WTC11 (cell line): ENCODE data around the gene CBLIF. TPM values are rescaled to one million over a fixed set of nuclear protein-coding genes. Genes with fewer than 3 reads are reported as not detected.

Experiments used
- ATAC-seq: fragments of 200-7000 bp; cut with Tn5 transposase; 2 replicates; pipeline ENCODE4 v1.10.0; 2021; ENCODE audit warnings: mild to moderate bottlenecking, moderate library complexity
- CTCF ChIA-PET: fragments of 300-600 bp; sonication (Branson Sonifier 250); formaldehyde crosslinking; loops from one replicate; lab custom pipeline; 2021; ENCODE audit warnings: antibody characterized with exemption; lab: Charles Lee
- POLR2A ChIA-PET: fragments of 350-600 bp; sonication (Branson Sonifier 250); formaldehyde crosslinking; loops from one replicate; lab custom pipeline; 2021; ENCODE audit warnings: antibody characterized with exemption; lab: Charles Lee
- DNase-seq: peaks from one replicate; pipeline ENCODE4 v3.0.0; 2021; ENCODE audit warnings: low spot score
- H3K27ac Mint-ChIP-seq: 2 replicates; pipeline ENCODE4 v1.8.0; 2021; ENCODE audit warnings: mixed read lengths
- H3K27me3 Mint-ChIP-seq: 2 replicates; pipeline ENCODE4 v1.8.0; 2021; ENCODE audit warnings: low read depth, mild to moderate bottlenecking, moderate library complexity, mixed read lengths
- H3K36me3 Mint-ChIP-seq: 2 replicates; pipeline ENCODE4 v1.8.0; 2021; ENCODE audit warnings: mixed read lengths
- H3K4me1 Mint-ChIP-seq: 2 replicates; pipeline ENCODE4 v1.8.0; 2022; ENCODE audit warnings: mixed read lengths
- H3K4me3 Mint-ChIP-seq: 2 replicates; pipeline ENCODE4 v1.8.0; 2021; ENCODE audit warnings: mild to moderate bottlenecking, moderate library complexity, mixed read lengths
- H3K9me3 Mint-ChIP-seq: 2 replicates; pipeline ENCODE4 v1.8.0; 2021; ENCODE audit warnings: mixed read lengths
- ELF4 ChIP-seq: sonication (generic); formaldehyde crosslinking; IDR thresholded peaks from 2 replicates; pipeline ENCODE4 v1.8.1; 2022; ENCODE audit warnings: low read depth, mild to moderate bottlenecking, moderate library complexity, missing genetic modification reagents
- EMX1 ChIP-seq: fragments of 250-450 bp; sonication (Bioruptor Pico); IDR thresholded peaks from 2 replicates; pipeline ENCODE4 v1.8.0; 2021; ENCODE audit warnings: mild to moderate bottlenecking
- ETV6 ChIP-seq: sonication (generic); formaldehyde crosslinking; IDR thresholded peaks from 2 replicates; pipeline ENCODE4 v1.8.1; 2022; ENCODE audit warnings: mild to moderate bottlenecking, missing genetic modification reagents
- FOXP1 ChIP-seq: sonication (generic); formaldehyde crosslinking; IDR thresholded peaks from 2 replicates; pipeline ENCODE4 v1.8.0; 2022; ENCODE audit warnings: missing genetic modification reagents, mild to moderate bottlenecking, moderate library complexity, borderline replicate concordance
- HMGA2 ChIP-seq: fragments of 250-450 bp; sonication (Bioruptor Pico); IDR thresholded peaks from 2 replicates; pipeline ENCODE4 v1.4.0; 2021; ENCODE audit warnings: mild to moderate bottlenecking, moderate library complexity
- KAT7 ChIP-seq: sonication (generic); formaldehyde crosslinking; IDR thresholded peaks from 2 replicates; pipeline ENCODE4 v1.8.1; 2023; ENCODE audit warnings: missing genetic modification reagents, mild to moderate bottlenecking, borderline replicate concordance
- MXD4 ChIP-seq: fragments of 250-450 bp; sonication (Bioruptor Pico); IDR thresholded peaks from 2 replicates; pipeline ENCODE4 v1.8.0; 2021; ENCODE audit warnings: mild to moderate bottlenecking, moderate library complexity, borderline replicate concordance
- NFE2L1 ChIP-seq: sonication (generic); formaldehyde crosslinking; IDR thresholded peaks from 2 replicates; pipeline ENCODE4 v1.8.1; 2023; ENCODE audit warnings: missing genetic modification reagents
- NR3C1 ChIP-seq: sonication (generic); formaldehyde crosslinking; conservative IDR thresholded peaks from 2 replicates; pipeline ENCODE4 v1.8.1; 2023; ENCODE audit warnings: low read depth, mild to moderate bottlenecking, missing genetic modification reagents
- OVOL2 ChIP-seq: fragments of 250-450 bp; sonication (Bioruptor Pico); IDR thresholded peaks from 2 replicates; pipeline ENCODE4 v1.9.0; 2021; ENCODE audit warnings: mild to moderate bottlenecking, borderline replicate concordance
- RORB ChIP-seq: fragments of 250-450 bp; sonication (Bioruptor Pico); IDR thresholded peaks from 2 replicates; pipeline ENCODE4 v1.9.0; 2021; ENCODE audit warnings: mild to moderate bottlenecking
- SOX15 ChIP-seq: fragments of 250-450 bp; sonication (Bioruptor Pico); IDR thresholded peaks from 2 replicates; pipeline ENCODE4 v1.9.0; 2021; ENCODE audit warnings: mild to moderate bottlenecking
- TEAD1 ChIP-seq: sonication (generic); formaldehyde crosslinking; IDR thresholded peaks from 2 replicates; pipeline ENCODE4 v1.8.0; 2022; ENCODE audit warnings: mild to moderate bottlenecking, missing genetic modification reagents
- ZNF263 ChIP-seq: sonication (generic); formaldehyde crosslinking; IDR thresholded peaks from 2 replicates; pipeline ENCODE4 v1.8.1; 2022; ENCODE audit warnings: low read depth, mild to moderate bottlenecking, moderate library complexity, missing genetic modification reagents
- ZNF671 ChIP-seq: fragments of 250-450 bp; sonication (Bioruptor Pico); IDR thresholded peaks from 2 replicates; pipeline ENCODE4 v1.8.0; 2021; ENCODE audit warnings: mild to moderate bottlenecking
- total RNA-seq: library from RNA; stranded (reverse); gene quantifications from 3 replicates; pipeline ENCODE4 v1.2.3, GENCODE V29; 2021
- TF ChIP-seq, protein P1 (sequence below): fragments of 250-450 bp; sonication (Bioruptor Pico); IDR thresholded peaks from 2 replicates; pipeline ENCODE4 v1.9.0; 2021; ENCODE audit warnings: mild to moderate bottlenecking, borderline replicate concordance
- TF ChIP-seq, protein P2 (sequence below): sonication (generic); formaldehyde crosslinking; IDR thresholded peaks from 2 replicates; pipeline ENCODE4 v1.8.1; 2022; ENCODE audit warnings: low read depth, missing genetic modification reagents, borderline replicate concordance
- TF ChIP-seq, protein P3 (sequence below): fragments of 250-450 bp; sonication (Bioruptor Pico); conservative IDR thresholded peaks from 2 replicates; pipeline ENCODE4 v1.9.0; 2021; ENCODE audit warnings: mild to moderate bottlenecking
- TF ChIP-seq, protein P4 (sequence below): sonication (generic); formaldehyde crosslinking; IDR thresholded peaks from 2 replicates; pipeline ENCODE4 v1.8.1; 2023; ENCODE audit warnings: mild to moderate bottlenecking, missing genetic modification reagents
- TF ChIP-seq, protein P5 (sequence below): sonication (generic); formaldehyde crosslinking; IDR thresholded peaks from 2 replicates; pipeline ENCODE4 v1.8.0; 2022; ENCODE audit warnings: mild to moderate bottlenecking, missing genetic modification reagents

CBLIF gene
- total RNA-seq, 1 experiment from 2014 or later: not detected

DNA sequence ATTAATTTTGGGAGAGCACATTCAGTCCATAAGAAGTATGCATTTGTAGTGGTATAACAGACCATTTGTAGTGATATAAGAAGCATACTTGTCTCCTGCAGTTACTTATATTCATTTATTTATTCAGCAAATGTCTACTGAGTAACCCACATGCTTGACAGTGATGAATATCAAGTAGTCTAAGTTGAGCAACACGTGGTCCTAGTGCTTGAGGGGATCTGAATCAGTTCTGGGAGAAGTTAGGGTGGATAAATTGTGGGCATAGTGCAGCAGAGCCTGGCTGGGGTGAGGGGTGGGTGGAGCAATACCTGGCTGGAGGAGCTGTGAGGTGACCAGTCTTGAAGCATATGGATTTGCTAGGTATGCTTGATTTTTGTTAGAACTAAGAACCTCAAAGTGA, 65.8 kb downstream of the CBLIF start:
- no peak for ATAC-seq
- Mint-ChIP-seq H3K27ac (no peak overlapping the region), H3K4me3 (no peak overlapping the region), H3K27me3 (no peaks in the 10 kb centered on the region), H3K4me1 (no peaks in the 10 kb centered on the region), H3K9me3 (peaks cover 20% of the 10 kb centered on the region), H3K36me3 (peaks cover 49% of the 10 kb centered on the region)
- POLR2A ChIA-PET: no interaction called here
- CTCF ChIA-PET: no interaction called here
- no peak for DNase-seq
- no peak for TF ChIP-seq ETV6 (CRISPR knock-in tag)
- TF ChIP-seq OVOL2 (CRISPR knock-in tag): no peak
- TF ChIP-seq HMGA2 (CRISPR knock-in tag): no peak
- no peak for TF ChIP-seq NR3C1 (CRISPR knock-in tag)
- TF ChIP-seq NFE2L1 (CRISPR knock-in tag): no peak
- TF ChIP-seq, protein P1, sequence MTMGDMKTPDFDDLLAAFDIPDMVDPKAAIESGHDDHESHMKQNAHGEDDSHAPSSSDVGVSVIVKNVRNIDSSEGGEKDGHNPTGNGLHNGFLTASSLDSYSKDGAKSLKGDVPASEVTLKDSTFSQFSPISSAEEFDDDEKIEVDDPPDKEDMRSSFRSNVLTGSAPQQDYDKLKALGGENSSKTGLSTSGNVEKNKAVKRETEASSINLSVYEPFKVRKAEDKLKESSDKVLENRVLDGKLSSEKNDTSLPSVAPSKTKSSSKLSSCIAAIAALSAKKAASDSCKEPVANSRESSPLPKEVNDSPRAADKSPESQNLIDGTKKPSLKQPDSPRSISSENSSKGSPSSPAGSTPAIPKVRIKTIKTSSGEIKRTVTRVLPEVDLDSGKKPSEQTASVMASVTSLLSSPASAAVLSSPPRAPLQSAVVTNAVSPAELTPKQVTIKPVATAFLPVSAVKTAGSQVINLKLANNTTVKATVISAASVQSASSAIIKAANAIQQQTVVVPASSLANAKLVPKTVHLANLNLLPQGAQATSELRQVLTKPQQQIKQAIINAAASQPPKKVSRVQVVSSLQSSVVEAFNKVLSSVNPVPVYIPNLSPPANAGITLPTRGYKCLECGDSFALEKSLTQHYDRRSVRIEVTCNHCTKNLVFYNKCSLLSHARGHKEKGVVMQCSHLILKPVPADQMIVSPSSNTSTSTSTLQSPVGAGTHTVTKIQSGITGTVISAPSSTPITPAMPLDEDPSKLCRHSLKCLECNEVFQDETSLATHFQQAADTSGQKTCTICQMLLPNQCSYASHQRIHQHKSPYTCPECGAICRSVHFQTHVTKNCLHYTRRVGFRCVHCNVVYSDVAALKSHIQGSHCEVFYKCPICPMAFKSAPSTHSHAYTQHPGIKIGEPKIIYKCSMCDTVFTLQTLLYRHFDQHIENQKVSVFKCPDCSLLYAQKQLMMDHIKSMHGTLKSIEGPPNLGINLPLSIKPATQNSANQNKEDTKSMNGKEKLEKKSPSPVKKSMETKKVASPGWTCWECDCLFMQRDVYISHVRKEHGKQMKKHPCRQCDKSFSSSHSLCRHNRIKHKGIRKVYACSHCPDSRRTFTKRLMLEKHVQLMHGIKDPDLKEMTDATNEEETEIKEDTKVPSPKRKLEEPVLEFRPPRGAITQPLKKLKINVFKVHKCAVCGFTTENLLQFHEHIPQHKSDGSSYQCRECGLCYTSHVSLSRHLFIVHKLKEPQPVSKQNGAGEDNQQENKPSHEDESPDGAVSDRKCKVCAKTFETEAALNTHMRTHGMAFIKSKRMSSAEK (CRISPR knock-in tag): no peak
- no peak for TF ChIP-seq ZNF671 (CRISPR knock-in tag)
- TF ChIP-seq, protein P2, sequence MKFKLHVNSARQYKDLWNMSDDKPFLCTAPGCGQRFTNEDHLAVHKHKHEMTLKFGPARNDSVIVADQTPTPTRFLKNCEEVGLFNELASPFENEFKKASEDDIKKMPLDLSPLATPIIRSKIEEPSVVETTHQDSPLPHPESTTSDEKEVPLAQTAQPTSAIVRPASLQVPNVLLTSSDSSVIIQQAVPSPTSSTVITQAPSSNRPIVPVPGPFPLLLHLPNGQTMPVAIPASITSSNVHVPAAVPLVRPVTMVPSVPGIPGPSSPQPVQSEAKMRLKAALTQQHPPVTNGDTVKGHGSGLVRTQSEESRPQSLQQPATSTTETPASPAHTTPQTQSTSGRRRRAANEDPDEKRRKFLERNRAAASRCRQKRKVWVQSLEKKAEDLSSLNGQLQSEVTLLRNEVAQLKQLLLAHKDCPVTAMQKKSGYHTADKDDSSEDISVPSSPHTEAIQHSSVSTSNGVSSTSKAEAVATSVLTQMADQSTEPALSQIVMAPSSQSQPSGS: no peak
- no peak for TF ChIP-seq MXD4 (CRISPR knock-in tag)
- no peak for TF ChIP-seq RORB
- no peak for TF ChIP-seq ELF4 (CRISPR knock-in tag)
- TF ChIP-seq SOX15 (CRISPR knock-in tag): no peak
- no peak for TF ChIP-seq EMX1 (CRISPR knock-in tag)
- TF ChIP-seq, protein P3, sequence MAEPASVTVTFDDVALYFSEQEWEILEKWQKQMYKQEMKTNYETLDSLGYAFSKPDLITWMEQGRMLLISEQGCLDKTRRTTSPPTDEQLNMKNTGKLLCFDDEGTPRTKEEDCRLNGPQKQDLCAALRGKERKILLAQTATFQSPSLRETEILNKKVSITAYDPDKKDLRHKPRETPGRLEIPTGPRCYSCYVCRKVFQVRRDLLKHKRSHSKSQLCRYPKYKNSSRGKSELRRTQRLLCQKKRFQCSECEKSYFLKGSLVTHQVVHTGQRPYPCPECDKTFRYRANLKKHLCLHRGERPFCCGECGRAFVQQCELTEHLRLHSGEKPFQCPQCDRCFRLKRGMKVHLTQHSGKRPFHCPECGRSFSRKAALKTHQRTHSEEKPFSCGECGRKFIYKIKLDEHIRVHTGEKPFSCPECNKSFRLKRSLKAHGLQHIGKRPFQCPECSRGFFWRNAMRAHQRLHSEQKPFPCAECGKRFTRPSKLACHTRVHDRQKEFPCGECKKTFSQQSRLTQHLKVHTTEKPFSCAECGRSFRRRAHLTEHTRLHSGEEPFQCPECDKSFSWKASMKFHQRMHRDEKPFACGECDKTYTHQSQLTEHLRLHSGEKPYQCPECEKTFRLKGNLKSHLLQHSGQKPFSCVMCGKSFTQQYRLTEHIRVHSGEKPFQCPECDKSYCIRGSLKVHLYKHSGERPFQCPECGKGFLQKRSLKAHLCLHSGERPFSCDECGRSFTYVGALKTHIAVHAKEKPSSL (CRISPR knock-in tag): no peak
- no peak for TF ChIP-seq ZNF263
- no peak for TF ChIP-seq KAT7 (CRISPR knock-in tag)
- TF ChIP-seq FOXP1: no peak
- TF ChIP-seq, protein P4, sequence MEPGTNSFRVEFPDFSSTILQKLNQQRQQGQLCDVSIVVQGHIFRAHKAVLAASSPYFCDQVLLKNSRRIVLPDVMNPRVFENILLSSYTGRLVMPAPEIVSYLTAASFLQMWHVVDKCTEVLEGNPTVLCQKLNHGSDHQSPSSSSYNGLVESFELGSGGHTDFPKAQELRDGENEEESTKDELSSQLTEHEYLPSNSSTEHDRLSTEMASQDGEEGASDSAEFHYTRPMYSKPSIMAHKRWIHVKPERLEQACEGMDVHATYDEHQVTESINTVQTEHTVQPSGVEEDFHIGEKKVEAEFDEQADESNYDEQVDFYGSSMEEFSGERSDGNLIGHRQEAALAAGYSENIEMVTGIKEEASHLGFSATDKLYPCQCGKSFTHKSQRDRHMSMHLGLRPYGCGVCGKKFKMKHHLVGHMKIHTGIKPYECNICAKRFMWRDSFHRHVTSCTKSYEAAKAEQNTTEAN (CRISPR knock-in tag): no peak
- TF ChIP-seq, protein P5, sequence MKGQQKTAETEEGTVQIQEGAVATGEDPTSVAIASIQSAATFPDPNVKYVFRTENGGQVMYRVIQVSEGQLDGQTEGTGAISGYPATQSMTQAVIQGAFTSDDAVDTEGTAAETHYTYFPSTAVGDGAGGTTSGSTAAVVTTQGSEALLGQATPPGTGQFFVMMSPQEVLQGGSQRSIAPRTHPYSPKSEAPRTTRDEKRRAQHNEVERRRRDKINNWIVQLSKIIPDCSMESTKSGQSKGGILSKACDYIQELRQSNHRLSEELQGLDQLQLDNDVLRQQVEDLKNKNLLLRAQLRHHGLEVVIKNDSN (CRISPR knock-in tag): no peak
- no peak for TF ChIP-seq TEAD1

Other genes with a start within 250 kb of the CBLIF start
- 38.3 to 45.4 TPM (median 38.8 TPM) in 3 replicates for gene OSBP, start 229.7 kb downstream of the CBLIF start, total RNA-seq
- gene PATL1, start 176.5 kb downstream of the CBLIF start, total RNA-seq: 27.6 to 30.5 TPM (median 29.9 TPM) in 3 replicates
- gene OR10V1, start 131.7 kb downstream of the CBLIF start, total RNA-seq: not detected in 3 replicates
- 52.7 to 55.6 TPM (median 53.7 TPM) in 3 replicates for gene STX3, start 90.1 kb downstream of the CBLIF start, total RNA-seq
- 78.9 to 85.6 TPM (median 83.9 TPM) in 3 replicates for gene MRPL16, start 34.7 kb downstream of the CBLIF start, total RNA-seq
- gene TCN1, start 21.0 kb upstream of the CBLIF start, total RNA-seq: not detected in 3 replicates
- gene OOSP3, start 33.3 kb upstream of the CBLIF start, total RNA-seq: not detected in 3 replicates
- gene OOSP1, start 92.9 kb upstream of the CBLIF start, total RNA-seq: not detected in 3 replicates
- not detected in 3 replicates for gene OOSP4A, start 118.5 kb upstream of the CBLIF start, total RNA-seq
- gene OOSP4B, start 171.7 kb upstream of the CBLIF start, total RNA-seq: not detected in 3 replicates
- gene OOSP2, start 194.9 kb upstream of the CBLIF start, total RNA-seq: not detected in 3 replicates
- gene MS4A3, start 211.2 kb upstream of the CBLIF start, total RNA-seq: not detected in 3 replicates
- gene MS4A2, start 243.2 kb upstream of the CBLIF start, total RNA-seq: not detected in 3 replicates